ENCODE data around the gene ZNF175.

The ZNF175 gene

GRCh38 chr19:51587264-51588191 lies 16.4 kb downstream of the ZNF175 start:
- no peak for DNase-seq (ENCODE audit: extremely low read depth in 1 of 2, low read depth in 1 of 2)

- DNase-seq (ENCODE audit: extremely low read depth in 1 of 2, low read depth in 1 of 2) = no peak
These were observed 18.4 kb downstream of the ZNF175 start for GRCh38 chr19:51589511-51589910.

- no peak for DNase-seq (ENCODE audit: extremely low read depth in 1 of 2, low read depth in 1 of 2)
These were observed 19.4 kb downstream of the ZNF175 start for GRCh38 chr19:51590441-51590840.

GRCh38 chr19:51592521-51592920 lies 21.4 kb downstream of the ZNF175 start:
- no peak for DNase-seq (ENCODE audit: extremely low read depth in 1 of 2, low read depth in 1 of 2)

- no peak for DNase-seq (ENCODE audit: extremely low read depth in 1 of 2, low read depth in 1 of 2)
These were observed 22.2 kb downstream of the ZNF175 start for GRCh38 chr19:51593138-51593890.

- peak; percentile 87 to 96 for DNase-seq (ENCODE audit: extremely low read depth in 1 of 2, low read depth in 1 of 2)
These were observed 23.1 kb downstream of the ZNF175 start for GRCh38 chr19:51593969-51594773.

GRCh38 chr19:51594774-51595109 lies 23.7 kb downstream of the ZNF175 start:
- no peak for DNase-seq (ENCODE audit: extremely low read depth in 1 of 2, low read depth in 1 of 2)

GRCh38 chr19:51595190-51596175 lies 24.4 kb downstream of the ZNF175 start:
- no peak for DNase-seq (ENCODE audit: extremely low read depth in 1 of 2, low read depth in 1 of 2)

GRCh38 chr19:51598159-51598915 lies 27.3 kb downstream of the ZNF175 start:
- DNase-seq (ENCODE audit: extremely low read depth in 1 of 2, low read depth in 1 of 2) = no peak

- no peak for DNase-seq (ENCODE audit: extremely low read depth in 1 of 2, low read depth in 1 of 2)
These were observed 28.0 kb downstream of the ZNF175 start for GRCh38 chr19:51599084-51599483.

GRCh38 chr19:51600940-51601580 lies 30.0 kb downstream of the ZNF175 start:
- no peak for DNase-seq (ENCODE audit: extremely low read depth in 1 of 2, low read depth in 1 of 2)

- no peak for DNase-seq (ENCODE audit: extremely low read depth in 1 of 2, low read depth in 1 of 2)
These were observed 31.2 kb downstream of the ZNF175 start for GRCh38 chr19:51602189-51602854.

- DNase-seq (ENCODE audit: extremely low read depth in 1 of 2, low read depth in 1 of 2) = peak; percentile 24 to 50
These were observed 36.0 kb downstream of the ZNF175 start for GRCh38 chr19:51607077-51607476.

GRCh38 chr19:51607920-51608562 lies 37.0 kb downstream of the ZNF175 start:
- DNase-seq (ENCODE audit: extremely low read depth in 1 of 2, low read depth in 1 of 2) = peak in 1 of 2 donors; percentile 55

GRCh38 chr19:51610576-51610975 lies 39.5 kb downstream of the ZNF175 start:
- DNase-seq (ENCODE audit: extremely low read depth in 1 of 2, low read depth in 1 of 2) = no peak

- DNase-seq (ENCODE audit: extremely low read depth in 1 of 2, low read depth in 1 of 2) = no peak
These were observed 43.7 kb downstream of the ZNF175 start for GRCh38 chr19:51614789-51615188.

GRCh38 chr19:51615991-51616390 lies 44.9 kb downstream of the ZNF175 start:
- no peak for DNase-seq (ENCODE audit: extremely low read depth in 1 of 2, low read depth in 1 of 2)

- no peak for DNase-seq (ENCODE audit: extremely low read depth in 1 of 2, low read depth in 1 of 2)
These were observed 50.1 kb downstream of the ZNF175 start for GRCh38 chr19:51621178-51621577.

Data from stimulated activated CD8-positive, alpha-beta memory T cell treated with anti-CD3 and anti-CD28 coated beads, Interleukin-7, amount 100 ng/mL, for 48 hours (primary cell).